H7 (cell line): ENCODE measurements around the gene HTR6. TPM values are rescaled to one million over a fixed set of nuclear protein-coding genes. Genes with fewer than 3 reads are reported as not detected.
"Not testable (repeated sequence)": the region's sequence is repeated elsewhere in the genome, so short reads cannot be mapped to it uniquely, and the experiment has no call there.

Experiments
- DNase-seq: peaks from one replicate; pipeline ENCODE4 v3.0.0; 2012
- H3K27me3 ChIP-seq: 2 replicates; pipeline ENCODE4 v1.6.0; 2011; ENCODE audit warnings: mild to moderate bottlenecking, low read length; ENCODE audit not compliant: control insufficient read depth, insufficient read depth
- H3K36me3 ChIP-seq: replicated peaks from 2 replicates; pipeline ENCODE4 v1.5.1; 2011; ENCODE audit warnings: low read length; ENCODE audit not compliant: control insufficient read depth, insufficient read depth
- H3K4me3 ChIP-seq: 2 replicates; pipeline ENCODE4 v1.5.1; 2011; ENCODE audit warnings: low read depth, mild to moderate bottlenecking, control low read depth, low read length, moderate library complexity; ENCODE audit not compliant: insufficient read depth
- total RNA-seq: library from RNA; depleted of rRNA; stranded (reverse); fragments of >200 nt; shearing (Covaris generic); gene quantifications from 2 replicates; pipeline ENCODE4 v1.2.3, GENCODE V29; 2014; rRNA removed

Gene HTR6
- 0.45 and 1.9 TPM in 2 replicates for total RNA-seq

- peak; percentile 89 for DNase-seq
- H3K4me3 ChIP-seq = peak within 1 kb of the TSS; percentile 50
- no peaks in the 10 kb centered on the region for H3K36me3 ChIP-seq
- H3K27me3 ChIP-seq = peaks cover 44% of the 10 kb centered on the region
These were observed at the start of gene HTR6 for GRCh38 chr1:19664453-19665185. TSS of gene HTR6 (plus strand) at chr1:19664875. CDS start at chr1:19665754, 879 bp downstream.

GRCh38 chr1:19615438-19615837 lies 49.2 kb upstream of the HTR6 start:
- Histone ChIP-seq H3K27me3 (no peaks in the 10 kb centered on the region), H3K4me3 (no peak overlapping the region), H3K36me3 (peaks cover 2% of the 10 kb centered on the region)
- no peak for DNase-seq

- Histone ChIP-seq H3K4me3 (no peak overlapping the region), H3K36me3 (peaks cover 2% of the 10 kb centered on the region), H3K27me3 (no peaks in the 10 kb centered on the region)
- no peak for DNase-seq
These were observed 48.2 kb upstream of the HTR6 start for GRCh38 chr1:19616489-19616888.

- Histone ChIP-seq H3K36me3 (peaks cover 2% of the 10 kb centered on the region), H3K4me3 (no peak overlapping the region), H3K27me3 (no peaks in the 10 kb centered on the region)
- DNase-seq = no peak
These were observed 47.3 kb upstream of the HTR6 start for GRCh38 chr1:19617376-19617775.

DNA sequence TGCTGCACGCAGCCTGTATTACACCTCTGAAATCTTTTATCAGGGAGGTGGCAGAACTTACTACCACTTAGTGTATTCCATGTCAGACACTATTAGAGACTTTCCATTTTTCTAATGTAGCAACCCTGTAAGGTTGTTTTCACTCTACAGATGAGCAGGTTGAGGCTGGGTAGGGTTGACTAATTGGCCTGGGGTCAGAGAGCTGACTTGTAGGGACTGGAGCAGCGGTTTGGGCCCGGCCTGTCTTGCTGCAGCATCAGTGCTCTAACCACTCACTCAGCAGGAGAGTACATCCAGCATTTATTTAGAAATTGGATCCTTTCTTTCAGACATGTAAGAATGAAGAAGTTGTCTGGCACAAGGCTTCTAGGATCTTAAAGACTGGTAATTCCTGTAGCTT lies 46.2 kb upstream of the HTR6 start:
- no peak overlapping the region for H3K4me3 ChIP-seq
- no peak for DNase-seq
- peaks cover 2% of the 10 kb centered on the region for H3K36me3 ChIP-seq
- H3K27me3 ChIP-seq = no peaks in the 10 kb centered on the region

- H3K4me3 ChIP-seq = no peak overlapping the region
- H3K36me3 ChIP-seq = no peaks in the 10 kb centered on the region; the same call in 1 of the 2 replicates
- peak; percentile 67 for DNase-seq
- no peaks in the 10 kb centered on the region for H3K27me3 ChIP-seq
These were observed 44.8 kb upstream of the HTR6 start for GRCh38 chr1:19619697-19620384.

- H3K4me3 ChIP-seq = no peak overlapping the region
- no peak for DNase-seq
These were observed 43.9 kb upstream of the HTR6 start for GRCh38 chr1:19620786-19621185.

DNA sequence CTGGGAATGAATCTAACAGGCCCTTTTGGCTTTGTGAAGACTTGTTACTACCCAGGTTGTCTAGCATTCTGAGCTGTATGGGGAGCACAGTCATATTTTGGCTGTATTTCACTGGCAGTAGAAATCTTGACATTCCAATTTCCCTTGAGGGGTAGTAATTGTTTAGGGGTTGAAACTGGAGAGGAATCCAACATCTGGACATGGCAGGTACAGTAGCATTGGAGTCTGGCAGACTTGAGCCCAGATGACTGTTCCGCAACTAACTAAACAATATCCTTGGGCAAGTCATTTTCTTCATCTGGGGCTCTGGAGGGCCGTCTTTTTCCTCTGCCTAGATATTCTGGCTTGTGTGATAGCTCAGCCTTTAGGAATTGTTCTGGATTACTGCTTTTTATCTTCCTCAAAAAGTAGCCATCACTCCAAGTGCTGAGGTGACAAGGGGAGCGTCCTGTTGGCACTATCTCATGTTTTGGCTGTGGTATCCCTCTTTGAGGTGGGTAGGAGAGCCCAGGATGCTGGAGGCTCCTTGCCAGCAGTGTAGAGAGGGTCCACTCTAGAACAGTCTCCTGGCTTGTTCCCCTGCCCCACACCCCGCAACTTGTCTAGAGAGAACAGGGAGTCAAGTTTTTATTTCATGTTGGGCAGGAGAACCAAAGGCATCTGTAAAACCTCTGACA lies 43.3 kb upstream of the HTR6 start:
- Histone ChIP-seq H3K27me3 (no peaks in the 10 kb centered on the region), H3K36me3 (peaks cover 3% of the 10 kb centered on the region), H3K4me3 (no peak overlapping the region)
- DNase-seq = no peak

More at GRCh38 chr1:19620786-19621185, 43.9 kb upstream of the HTR6 start:
- no peaks in the 10 kb centered on the region for H3K27me3 ChIP-seq
- H3K36me3 ChIP-seq = peaks cover 2% of the 10 kb centered on the region

GRCh38 chr1:19622204-19622603 lies 42.5 kb upstream of the HTR6 start:
- peaks cover 8% of the 10 kb centered on the region for H3K36me3 ChIP-seq
- DNase-seq = no peak
- no peaks in the 10 kb centered on the region for H3K27me3 ChIP-seq
- no peak overlapping the region for H3K4me3 ChIP-seq

GRCh38 chr1:19623523-19623922 lies 41.2 kb upstream of the HTR6 start:
- Histone ChIP-seq H3K36me3 (peaks cover 13% of the 10 kb centered on the region), H3K4me3 (no peak overlapping the region), H3K27me3 (no peaks in the 10 kb centered on the region)
- no peak for DNase-seq

DNA sequence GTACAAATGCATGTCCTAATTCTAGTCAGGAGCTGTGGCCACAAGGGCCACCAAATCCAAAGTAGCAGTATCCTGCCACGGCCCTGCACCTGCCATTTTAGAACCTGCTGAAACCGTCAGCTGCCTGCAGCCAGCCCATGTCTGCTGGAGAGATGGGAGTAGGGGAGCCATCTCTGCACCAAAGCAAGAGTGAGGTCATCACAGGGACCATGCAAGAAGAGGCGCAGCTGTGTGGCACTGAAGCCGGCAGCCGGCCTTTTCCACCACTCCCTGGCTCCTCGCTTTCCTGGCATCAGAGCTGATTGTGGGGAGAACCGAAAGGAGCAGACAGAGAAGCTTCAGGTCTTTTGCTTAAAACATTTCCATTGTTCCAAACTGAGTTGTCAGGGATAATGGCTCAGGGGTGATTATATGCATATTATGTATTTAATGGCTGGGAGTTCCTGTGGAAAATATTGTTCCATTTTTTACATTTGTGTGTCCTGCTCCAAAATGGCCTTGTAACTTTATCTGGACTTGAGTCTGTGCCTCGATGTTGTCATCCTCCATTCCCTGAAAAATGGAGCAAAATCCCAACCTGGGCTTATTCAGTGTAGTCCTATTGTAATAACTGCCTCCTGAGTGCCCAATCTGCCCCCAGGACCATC lies 39.3 kb upstream of the HTR6 start:
- no peak for DNase-seq
- Histone ChIP-seq H3K4me3 (no peak overlapping the region), H3K27me3 (no peaks in the 10 kb centered on the region), H3K36me3 (peaks cover 13% of the 10 kb centered on the region)

DNA sequence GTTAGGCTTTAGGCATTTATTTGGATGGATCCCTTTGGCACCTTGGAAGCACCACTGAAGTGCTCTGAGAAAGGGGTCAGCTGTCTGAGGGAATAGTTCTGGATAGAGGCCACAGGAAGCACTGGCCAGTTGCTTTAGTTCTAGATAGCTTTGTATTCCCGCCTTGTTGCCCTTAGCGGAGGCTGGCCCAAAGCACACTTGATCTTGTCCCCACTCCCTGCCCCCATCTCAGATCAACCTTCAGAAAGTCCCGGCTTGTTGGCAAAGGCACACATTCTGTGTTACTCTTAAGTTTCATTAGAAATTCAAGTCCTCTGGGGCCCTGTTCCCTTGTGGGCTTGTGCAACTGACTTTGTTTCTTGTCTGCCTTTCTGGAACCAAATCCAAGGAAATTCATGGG lies 35.8 kb upstream of the HTR6 start:
- Histone ChIP-seq H3K4me3 (no peak overlapping the region), H3K27me3 (no peaks in the 10 kb centered on the region), H3K36me3 (peaks cover 13% of the 10 kb centered on the region)
- no peak for DNase-seq

- peaks cover 13% of the 10 kb centered on the region for H3K36me3 ChIP-seq
- no peak for DNase-seq
- H3K27me3 ChIP-seq = no peaks in the 10 kb centered on the region
- no peak overlapping the region for H3K4me3 ChIP-seq
These were observed 35.3 kb upstream of the HTR6 start for GRCh38 chr1:19629357-19629756.

DNA sequence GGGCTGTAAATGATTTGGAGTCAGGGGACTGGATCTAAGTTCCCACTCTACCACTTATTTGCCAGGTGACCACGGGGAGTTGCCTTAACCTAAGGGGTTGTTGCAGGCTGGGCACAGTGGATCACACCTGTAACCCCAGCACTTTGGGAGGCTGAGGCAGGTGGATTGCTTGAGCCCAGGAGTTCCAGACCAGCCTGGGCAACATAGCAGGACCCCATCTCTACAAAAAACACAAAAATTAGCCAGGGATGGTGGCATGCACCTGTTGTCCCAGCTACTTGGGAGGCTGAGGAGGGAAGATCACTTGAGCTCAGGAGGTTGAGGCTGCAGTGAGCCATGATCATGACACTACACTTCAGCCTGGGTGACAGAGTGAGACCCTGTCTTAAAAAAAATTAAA lies 34.5 kb upstream of the HTR6 start:
- H3K4me3 ChIP-seq, H3K27me3 ChIP-seq, DNase-seq: not testable (repeated sequence)
- peaks cover 13% of the 10 kb centered on the region for H3K36me3 ChIP-seq
